Heart left ventricle (tissue), 16 donors: Measurements from ENCODE around the gene ELOB. TPM values are rescaled to one million over a fixed set of nuclear protein-coding genes. Genes with fewer than 3 reads are reported as not detected.

Experiments
- ATAC-seq, 4 donors: fragments of 200-7000 bp; cut with Tn5 transposase; one replicate each; pipeline ENCODE4 v1.9.1; 2020 to 2022; ENCODE audit warnings: moderate library complexity in 4 of 4, mild to moderate bottlenecking in 3 of 4, moderate number of reproducible peaks in 1 of 4
- DNase-seq, 5 donors: peaks; one replicate each; pipeline ENCODE4 v3.0.0-alpha.2; 2020
- H3K27ac ChIP-seq, 12 donors: fragments of 200-600 bp; sonication (generic) in 4 of 12; one replicate each; pipeline versions ENCODE4 v1.5.0 to v1.8.0; 2016 to 2022; ENCODE audit warnings: mild to moderate bottlenecking in 2 of 12
- H3K27me3 ChIP-seq, 9 donors: fragments of 200-600 bp; sonication (generic) in 2 of 9; one replicate each; pipeline versions ENCODE4 v1.5.1 to v1.8.0; 2016 to 2022; ENCODE audit warnings: mild to moderate bottlenecking in 3 of 9
- H3K36me3 ChIP-seq, 9 donors: fragments of 200-600 bp; sonication (generic) in 2 of 9; one replicate each; pipeline versions ENCODE4 v1.5.0 to v1.8.0; 2018 to 2022; ENCODE audit warnings: mild to moderate bottlenecking in 2 of 9
- H3K4me1 ChIP-seq, 12 donors: fragments of 200-600 bp; sonication (generic) in 4 of 12; one replicate each; pipeline versions ENCODE4 v1.5.0 to v1.8.0; 2016 to 2022; ENCODE audit warnings: mild to moderate bottlenecking in 3 of 12
- H3K4me3 ChIP-seq, 12 donors: fragments of 200-600 bp; sonication (generic) in 4 of 12; one replicate each; pipeline versions ENCODE4 v1.5.0 to v1.8.0; 2017 to 2022; ENCODE audit warnings: mild to moderate bottlenecking in 9 of 12, moderate library complexity in 4 of 12
- H3K9me3 ChIP-seq, 12 donors: fragments of 200-600 bp; sonication (generic) in 4 of 12; one replicate each; pipeline versions ENCODE4 v1.5.0 to v1.8.0; 2016 to 2022; ENCODE audit warnings: mild to moderate bottlenecking in 1 of 12
- POLR2A ChIP-seq, 2 donors: fragments of 450-650 bp; IDR thresholded peaks; one replicate each; pipeline ENCODE4 v1.6.1; 2017; ENCODE audit warnings: antibody characterized with exemption in 2 of 2, mild to moderate bottlenecking in 2 of 2, moderate library complexity in 2 of 2
- WGBS, 4 donors: extraction: QIAGEN DNeasy Blood & Tissue Kit in 2 of 4; methylation state at CpG; one replicate each; pipeline versions ENCODE4 v1.1.5 to v1.1.7; 2013 to 2018; 5-methylcytosine and 5-hydroxymethylcytosine counted together
- intact Hi-C, 10 donors: fragments of 100-400 bp; cut with DNase I; formaldehyde crosslinking; loops; one replicate each; pipeline versions ENCODE4 v1.11.1 to v1.14.2; 2022
- polyA plus RNA-seq, 2 donors: library from polyadenylated mRNA; stranded (reverse); fragments of 200-250 nt; gene quantifications; one replicate each; pipeline ENCODE4 v1.2.3, GENCODE V29; 2013
- total RNA-seq, 9 donors: library from RNA; depleted of rRNA in 2 of 9; stranded (reverse); fragments of >200 nt in 2 of 9; fragmentation: NEBNext Ultra II Directional in 3 of 9; extraction: Animal tissue kit (Norgen Biotek cat#: 25700) in 3 of 9; gene quantifications; one replicate each; pipeline versions ENCODE4 v1.1.0 to v1.2.4, GENCODE V29; 2016 to 2023
- TF ChIP-seq, protein P1 (sequence below), 12 donors: fragments of 200-600 bp; sonication (generic) in 4 of 12; IDR thresholded peaks; one replicate each; pipeline versions ENCODE4 v1.5.0 to v1.8.0; 2018 to 2022; ENCODE audit warnings: antibody characterized with exemption in 12 of 12, mild to moderate bottlenecking in 5 of 12
- donor health status: ischemic (EF 13 %, LVEDD 7.1; RV severe dilation, severe dysfunction).
- donor health status: healthy with polysubstance abuse.
- donor health status: DM: no; HTN: yes; CAD: no.
- donor health status: DM: no; HTN: no; CAD: no.
- donor health status: ischemic (EF 25% LVEDD 6.9; RV normal size, moderate dysfunction).
- donor health status: ischemic (EF 25% LVEDD 5.7; RV mildly dilated, moderate dysfunction).
- donor health status: healthy.
- donor health status: DM: yes; HTN: yes; CAD: no.
- donor health status: ischemic (EF 35%, LVEDD 5.7; RV mildly dilated, moderate dysfunction).
- donor health status: nonischemic (EF 11% LVEDD 7.7; RV severe dilation, severe dysfunction).
- donor health status: DM: yes; HTN: yes; CAD: no.
- donor health status: PGD.
- donor health status: ischemic (EF 29% LVEDD 5.4; RV normal size, mild dysfunction).
- donor health status: nonischemic (EF 23%, LVEDD 6.1; RV moderate dilation, normal function).

ELOB gene
- total and polyA plus RNA-seq, 11 donors, result 213 to 1,067 (median 325) TPM

DNA sequence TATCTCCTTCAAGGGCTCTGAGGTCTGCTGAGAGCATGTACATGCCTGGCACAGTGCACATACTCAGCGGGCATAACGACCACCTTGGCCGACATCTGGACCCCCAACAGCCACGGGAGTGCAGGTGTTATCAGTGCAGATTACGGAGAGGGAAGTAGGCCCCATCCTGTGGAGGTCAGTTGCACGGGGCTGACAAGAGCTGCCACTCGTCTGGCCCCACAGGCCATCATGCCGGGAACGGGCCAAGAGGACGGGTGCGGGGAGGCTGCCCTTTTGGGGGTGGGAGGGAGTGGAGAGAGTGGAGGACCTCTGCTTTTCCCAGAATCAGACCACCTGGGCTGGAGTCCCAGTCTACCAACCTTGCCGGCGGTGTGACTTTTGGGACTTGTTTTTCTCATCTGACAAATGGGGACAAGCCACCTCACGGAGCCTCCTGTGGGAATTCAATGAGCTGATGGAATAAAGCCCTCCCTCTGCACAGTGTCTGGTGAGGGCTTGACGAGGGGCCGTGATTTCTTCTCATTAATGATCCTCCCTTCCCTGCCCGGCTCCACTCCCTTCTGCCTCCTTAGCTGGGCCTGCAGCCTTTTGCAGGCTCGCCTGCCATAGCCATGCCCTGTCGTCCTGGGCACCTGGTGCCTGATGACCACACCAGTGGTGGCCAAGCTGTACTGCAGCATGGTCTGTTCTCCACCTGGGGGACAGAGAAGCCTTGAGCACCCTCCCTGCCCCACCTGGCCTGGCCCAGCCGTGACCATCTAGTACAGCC is 5.7 kb upstream of the ELOB start:
- intact Hi-C loops, result loop anchor here in 1 of 10 donors (10.0 kb wide), 1 partner anchor 82 kb away; no protein-coding TSS in a partner anchor
- Histone ChIP-seq H3K36me3 (no peaks in the 10 kb centered on the region), H3K4me3 (no peak overlapping the region), H3K27me3 (peaks cover 17 to 30% (median 26%) of the 10 kb centered on the region in 9 donors), H3K27ac (no peak overlapping the region), H3K9me3 (no peaks in the 10 kb centered on the region), H3K4me1 (peaks cover 0 to 29% (median 12%) of the 10 kb centered on the region in 12 donors)
- TF ChIP-seq POLR2A (IDR thresholded peaks at IDR 0.05), result no peak
- TF ChIP-seq, protein P1, sequence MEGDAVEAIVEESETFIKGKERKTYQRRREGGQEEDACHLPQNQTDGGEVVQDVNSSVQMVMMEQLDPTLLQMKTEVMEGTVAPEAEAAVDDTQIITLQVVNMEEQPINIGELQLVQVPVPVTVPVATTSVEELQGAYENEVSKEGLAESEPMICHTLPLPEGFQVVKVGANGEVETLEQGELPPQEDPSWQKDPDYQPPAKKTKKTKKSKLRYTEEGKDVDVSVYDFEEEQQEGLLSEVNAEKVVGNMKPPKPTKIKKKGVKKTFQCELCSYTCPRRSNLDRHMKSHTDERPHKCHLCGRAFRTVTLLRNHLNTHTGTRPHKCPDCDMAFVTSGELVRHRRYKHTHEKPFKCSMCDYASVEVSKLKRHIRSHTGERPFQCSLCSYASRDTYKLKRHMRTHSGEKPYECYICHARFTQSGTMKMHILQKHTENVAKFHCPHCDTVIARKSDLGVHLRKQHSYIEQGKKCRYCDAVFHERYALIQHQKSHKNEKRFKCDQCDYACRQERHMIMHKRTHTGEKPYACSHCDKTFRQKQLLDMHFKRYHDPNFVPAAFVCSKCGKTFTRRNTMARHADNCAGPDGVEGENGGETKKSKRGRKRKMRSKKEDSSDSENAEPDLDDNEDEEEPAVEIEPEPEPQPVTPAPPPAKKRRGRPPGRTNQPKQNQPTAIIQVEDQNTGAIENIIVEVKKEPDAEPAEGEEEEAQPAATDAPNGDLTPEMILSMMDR (IDR thresholded peaks at IDR 0.05), result no peak
- WGBS, 4 donors, result 67 to 83% (median 71%) methylated on average over 17 to 20 of the region's 20 CpGs
- ATAC-seq, result no peak
- DNase-seq, result peak in 1 of 5 donors; percentile 15

DNA sequence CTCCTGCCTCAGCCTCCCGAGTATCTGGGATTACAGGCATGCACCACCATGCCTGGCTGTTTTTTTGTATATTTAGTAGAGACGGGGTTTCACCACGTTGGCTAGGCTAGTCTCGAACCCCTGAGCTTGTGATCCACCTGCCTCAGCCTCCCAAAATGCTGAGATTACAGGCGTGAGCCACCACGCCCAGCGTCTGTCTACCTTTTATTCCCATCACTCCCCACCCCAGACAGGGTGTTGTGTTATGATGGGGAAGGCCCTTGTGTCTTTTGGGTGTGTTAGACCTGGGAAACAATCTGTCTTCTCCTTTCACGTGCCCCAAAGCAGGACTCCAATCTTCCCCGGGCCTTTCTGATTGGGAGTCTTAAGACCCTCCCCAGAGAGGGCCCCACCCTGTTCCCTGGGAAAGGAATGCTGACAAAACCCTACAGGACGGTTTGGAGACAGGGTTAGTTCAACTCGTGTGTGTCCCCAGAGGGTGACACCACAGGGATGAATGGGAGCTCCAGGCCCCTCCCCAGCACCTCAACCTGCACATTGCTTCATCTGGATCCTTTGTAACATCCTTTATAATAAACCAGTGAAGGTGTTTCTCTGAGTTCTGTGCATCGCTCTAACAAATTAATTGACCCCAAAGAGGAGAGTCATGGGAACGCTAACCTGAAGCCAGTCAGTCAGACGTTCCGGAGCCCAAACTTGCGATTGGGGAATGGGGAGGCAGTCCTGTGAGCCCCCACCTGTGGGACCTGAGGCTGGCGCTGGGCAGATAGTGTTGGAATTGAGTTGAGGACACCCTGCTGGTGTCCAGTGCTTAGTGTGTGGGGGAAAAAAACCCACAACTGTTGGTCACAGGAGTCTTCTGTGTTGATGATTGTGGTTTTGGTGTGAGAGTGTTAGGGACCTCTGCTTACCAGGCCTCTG is 3.2 kb upstream of the ELOB start:
- ATAC-seq, result no peak
- TF ChIP-seq, protein P1 (IDR thresholded peaks at IDR 0.05), result no peak
- TF ChIP-seq POLR2A (IDR thresholded peaks at IDR 0.05), result no peak
- peaks cover 2 to 35% (median 23%) of the 10 kb centered on the region in 12 donors for H3K4me1 ChIP-seq
- peak in 1 of 5 donors; percentile 16 for DNase-seq
- 65 to 71% (median 66%) methylated on average over 17 of the region's 17 CpGs for WGBS, 4 donors
- H3K9me3 ChIP-seq, result no peaks in the 10 kb centered on the region
- H3K36me3 ChIP-seq, result peaks cover 0 to 3% (median under 1%) of the 10 kb centered on the region in 9 donors
- H3K27ac ChIP-seq, result no peak overlapping the region
- intact Hi-C loops, result loop anchor here in 2 of 10 donors (10.0 kb wide), 2 partner anchors 85 to 135 kb away; partner anchors contain the start of gene FLYWCH1 (in 1 of the 2)
- H3K4me3 ChIP-seq, result no peak overlapping the region
- H3K27me3 ChIP-seq, result peaks cover 2 to 10% (median 8%) of the 10 kb centered on the region in 9 donors

DNA sequence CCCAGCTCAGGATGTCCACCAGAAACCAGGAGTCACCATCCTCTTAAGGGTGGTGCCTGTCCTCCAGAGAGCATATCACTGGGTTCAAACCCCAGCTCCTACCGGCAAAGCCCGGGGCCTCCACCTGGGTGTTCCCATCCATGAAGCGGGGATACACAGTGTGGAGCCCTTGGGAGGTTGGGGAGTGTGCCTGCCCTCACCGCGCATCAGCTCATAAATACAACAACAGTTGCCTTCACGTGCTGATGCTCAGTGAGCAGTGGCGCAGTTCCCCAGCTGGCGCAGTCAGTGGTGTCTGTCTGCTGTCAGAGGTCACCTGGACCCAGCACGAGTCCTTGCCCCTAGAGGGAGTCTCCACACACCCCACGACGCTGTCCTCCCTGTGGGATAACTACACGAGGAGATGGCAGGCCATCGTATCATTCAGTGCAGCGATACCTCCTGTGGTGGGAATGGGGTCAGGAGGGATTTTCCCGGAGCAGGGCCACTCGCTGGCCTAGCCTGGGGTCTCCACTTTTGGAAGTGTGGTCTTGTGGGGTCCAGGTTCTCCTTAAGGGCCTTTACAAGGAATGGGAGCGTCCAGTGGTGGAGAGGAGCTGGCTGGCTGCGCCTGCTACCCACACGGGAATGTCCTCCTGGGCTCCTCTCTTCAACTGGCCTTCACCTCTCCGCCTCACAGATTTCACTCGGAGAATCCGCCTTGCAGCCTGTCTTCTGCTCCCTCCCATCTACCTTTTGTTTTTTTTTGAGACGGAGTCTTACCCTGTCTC is 2.3 kb upstream of the ELOB start:
- H3K27ac ChIP-seq, result peak overlapping the region in 2 of 12 donors; percentile 100
- H3K9me3 ChIP-seq, result no peaks in the 10 kb centered on the region
- peak overlapping the region in 1 of 12 donors; percentile 67 for H3K4me3 ChIP-seq
- peaks cover 2 to 40% (median 26%) of the 10 kb centered on the region in 12 donors for H3K4me1 ChIP-seq
- peaks cover 0 to 11% (median 9%) of the 10 kb centered on the region in 9 donors for H3K36me3 ChIP-seq
- TF ChIP-seq POLR2A (IDR thresholded peaks at IDR 0.05), result no peak
- TF ChIP-seq, protein P1 (IDR thresholded peaks at IDR 0.05), result no peak
- intact Hi-C loops, result loop anchor here in 1 of 10 donors (10.0 kb wide), 1 partner anchor 135 kb away; the partner anchor contains the start of gene FLYWCH1
- WGBS, 4 donors, result 83 to 86% (median 85%) methylated on average over 16 to 23 of the region's 23 CpGs
- ATAC-seq, result no peak
- DNase-seq, result peak in 2 of 5 donors; percentile 16 to 58
- H3K27me3 ChIP-seq, result peaks cover 0 to 1% (median 0%) of the 10 kb centered on the region in 9 donors
